PC-3 (cell line): ENCODE measurements around the gene CDC40. TPM values are rescaled to one million over a fixed set of nuclear protein-coding genes. Genes with fewer than 3 reads are reported as not detected.

Source experiments
- ATAC-seq: fragments of 200-7000 bp; cut with Tn5 transposase; 2 replicates; pipeline ENCODE4 v1.9.1; 2020; ENCODE audit warnings: mild to moderate bottlenecking, moderate library complexity
- BruUV-seq: library from RNA; stranded (reverse); fragments of 400-500 nt; replicated peaks from 2 replicates; lab custom pipeline; 2021; lab: Mats Ljungman, UMichigan
- CTCF ChIA-PET: fragments of 300-600 bp; sonication (Branson Sonifier 250); formaldehyde crosslinking; loops from one replicate; lab custom pipeline; 2022; ENCODE audit warnings: antibody characterized with exemption; lab: Charles Lee
- POLR2A ChIA-PET: fragments of 300-600 bp; sonication (Branson Sonifier 250); formaldehyde crosslinking; loops from one replicate; lab custom pipeline; 2022; ENCODE audit warnings: antibody characterized with exemption; ENCODE audit not compliant: unreplicated experiment; lab: Charles Lee
- DNase-seq: peaks from one replicate; pipeline ENCODE4 v3.0.0-alpha.2; 2015
- H2AFZ ChIP-seq: fragments of 300-600 bp; sonication (generic); 2 replicates; pipeline ENCODE4 v1.6.0; 2016; ENCODE audit warnings: antibody characterized with exemption, low read length
- H3F3A ChIP-seq: fragments of 300-600 bp; sonication (generic); one replicate; pipeline ENCODE4 v1.6.0; 2017; ENCODE audit warnings: antibody characterized with exemption, low read length, control low read depth, mild to moderate bottlenecking; ENCODE audit not compliant: unreplicated experiment
- H3K27ac ChIP-seq: fragments of 300-600 bp; sonication (generic); 2 replicates; pipeline ENCODE4 v1.5.1; 2016; ENCODE audit warnings: mild to moderate bottlenecking, low read length
- H3K27me3 ChIP-seq: fragments of 300-600 bp; sonication (generic); 2 replicates; pipeline ENCODE4 v1.6.1; 2016; ENCODE audit warnings: low read length, mixed read lengths
- H3K36me3 ChIP-seq: fragments of 300-600 bp; sonication (generic); 2 replicates; pipeline ENCODE4 v1.6.1; 2016; ENCODE audit warnings: low read depth, mixed run types, low read length, mixed read lengths
- H3K4me1 ChIP-seq: fragments of 300-600 bp; sonication (generic); 2 replicates; pipeline ENCODE4 v1.5.1; 2016; ENCODE audit warnings: low read length; ENCODE audit not compliant: insufficient read depth
- H3K4me2 ChIP-seq: fragments of 300-600 bp; sonication (generic); 2 replicates; pipeline ENCODE4 v1.6.0; 2016; ENCODE audit warnings: low read length
- H3K4me3 ChIP-seq: fragments of 300-600 bp; sonication (generic); 2 replicates; pipeline ENCODE4 v1.5.1; 2016; ENCODE audit warnings: mild to moderate bottlenecking, low read length, mixed read lengths
- H3K79me2 ChIP-seq: fragments of 300-600 bp; sonication (generic); 2 replicates; pipeline ENCODE4 v1.6.1; 2017; ENCODE audit warnings: low read length, mixed read lengths
- H3K9ac ChIP-seq: fragments of 300-600 bp; sonication (generic); 2 replicates; pipeline ENCODE4 v1.6.0; 2016; ENCODE audit warnings: mild to moderate bottlenecking, low read length
- H3K9me2 ChIP-seq: fragments of 300-600 bp; sonication (generic); replicated peaks from 2 replicates; pipeline ENCODE4 v1.6.1; 2016; ENCODE audit warnings: mixed run types, low read length, mixed read lengths
- H3K9me3 ChIP-seq: fragments of 300-600 bp; sonication (generic); 2 replicates; pipeline ENCODE4 v1.6.1; 2016; ENCODE audit warnings: low read length, mixed read lengths
- H4K20me1 ChIP-seq: fragments of 300-600 bp; sonication (generic); 2 replicates; pipeline ENCODE4 v1.6.1; 2016; ENCODE audit warnings: low read length, mixed read lengths
- EZH2 ChIP-seq: fragments of 300-600 bp; sonication (generic); IDR thresholded peaks from one replicate; pipeline ENCODE4 v1.6.1; 2017; ENCODE audit warnings: antibody characterized with exemption, mild to moderate bottlenecking, low read length; ENCODE audit not compliant: unreplicated experiment
- EZH2phosphoT487 ChIP-seq: fragments of 300-600 bp; sonication (generic); IDR thresholded peaks from 2 replicates; pipeline ENCODE4 v1.6.1; 2018; ENCODE audit warnings: mild to moderate bottlenecking, antibody characterized with exemption, low read length, borderline replicate concordance
- intact Hi-C: fragments of 100-400 bp; cut with micrococcal nuclease; formaldehyde crosslinking; loops from 2 replicates; pipeline ENCODE4 v1.9.0; 2023
- total RNA-seq: library from RNA; depleted of rRNA; stranded (reverse); fragments of >200 nt; gene quantifications from 2 replicates; pipeline ENCODE4 v1.2.3, GENCODE V29; 2014
- TF ChIP-seq, protein P1 (sequence below): fragments of 300-600 bp; sonication (generic); conservative IDR thresholded peaks from 2 replicates; pipeline ENCODE4 v1.5.1; 2017; ENCODE audit warnings: antibody characterized with exemption, low read depth, mild to moderate bottlenecking, low read length

CDC40 gene
- total RNA-seq, 1 experiment from 2014 or later = 8.9 TPM

DNA sequence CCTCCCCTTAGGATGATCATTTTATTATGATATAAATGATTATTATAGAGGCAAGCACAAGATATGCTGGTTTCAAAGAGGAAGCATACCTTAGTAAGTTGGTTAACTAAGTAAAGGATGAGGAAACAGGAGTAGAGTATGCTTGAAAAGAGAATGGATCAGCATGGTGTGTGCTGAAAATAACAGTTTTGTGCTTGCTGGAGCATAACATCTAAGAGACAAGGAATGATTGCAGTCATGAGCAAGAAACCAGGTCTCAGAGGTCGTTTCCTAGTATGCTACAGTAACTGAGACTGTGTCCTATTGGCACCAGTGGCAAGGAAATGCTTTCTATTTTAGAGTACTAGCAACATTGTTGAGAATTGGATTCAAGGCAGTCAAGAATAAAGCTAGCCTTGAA is 34.1 kb downstream of the CDC40 start:
- no peaks in the 10 kb centered on the region for H3K27me3 ChIP-seq
- no peaks in the 10 kb centered on the region for H4K20me1 ChIP-seq
- peaks cover 16% of the 10 kb centered on the region; the same call in 1 of the 2 replicates for H3K36me3 ChIP-seq
- no peaks in the 10 kb centered on the region for H3K4me1 ChIP-seq
- BruUV-seq = no TSS peak
- no peaks in the 10 kb centered on the region for H3K9me2 ChIP-seq
- ATAC-seq (no peak), DNase-seq (no peak)
- ChIA-PET POLR2A (no interaction called here), CTCF (no interaction called here)
- H3K4me3 ChIP-seq = no peak overlapping the region
- intact Hi-C loops = no loop called here
- H3F3A ChIP-seq = no peaks in the 10 kb centered on the region
- H2AFZ ChIP-seq = no peak overlapping the region
- TF ChIP-seq, protein P1, sequence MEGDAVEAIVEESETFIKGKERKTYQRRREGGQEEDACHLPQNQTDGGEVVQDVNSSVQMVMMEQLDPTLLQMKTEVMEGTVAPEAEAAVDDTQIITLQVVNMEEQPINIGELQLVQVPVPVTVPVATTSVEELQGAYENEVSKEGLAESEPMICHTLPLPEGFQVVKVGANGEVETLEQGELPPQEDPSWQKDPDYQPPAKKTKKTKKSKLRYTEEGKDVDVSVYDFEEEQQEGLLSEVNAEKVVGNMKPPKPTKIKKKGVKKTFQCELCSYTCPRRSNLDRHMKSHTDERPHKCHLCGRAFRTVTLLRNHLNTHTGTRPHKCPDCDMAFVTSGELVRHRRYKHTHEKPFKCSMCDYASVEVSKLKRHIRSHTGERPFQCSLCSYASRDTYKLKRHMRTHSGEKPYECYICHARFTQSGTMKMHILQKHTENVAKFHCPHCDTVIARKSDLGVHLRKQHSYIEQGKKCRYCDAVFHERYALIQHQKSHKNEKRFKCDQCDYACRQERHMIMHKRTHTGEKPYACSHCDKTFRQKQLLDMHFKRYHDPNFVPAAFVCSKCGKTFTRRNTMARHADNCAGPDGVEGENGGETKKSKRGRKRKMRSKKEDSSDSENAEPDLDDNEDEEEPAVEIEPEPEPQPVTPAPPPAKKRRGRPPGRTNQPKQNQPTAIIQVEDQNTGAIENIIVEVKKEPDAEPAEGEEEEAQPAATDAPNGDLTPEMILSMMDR = no peak
- TF ChIP-seq EZH2 = no peak
- no peak for TF ChIP-seq EZH2phosphoT487
- no peaks in the 10 kb centered on the region for H3K9me3 ChIP-seq
- no peak overlapping the region for H3K9ac ChIP-seq
- no peak overlapping the region for H3K27ac ChIP-seq
- no peak overlapping the region for H3K4me2 ChIP-seq
- no peaks in the 10 kb centered on the region for H3K79me2 ChIP-seq

DNA sequence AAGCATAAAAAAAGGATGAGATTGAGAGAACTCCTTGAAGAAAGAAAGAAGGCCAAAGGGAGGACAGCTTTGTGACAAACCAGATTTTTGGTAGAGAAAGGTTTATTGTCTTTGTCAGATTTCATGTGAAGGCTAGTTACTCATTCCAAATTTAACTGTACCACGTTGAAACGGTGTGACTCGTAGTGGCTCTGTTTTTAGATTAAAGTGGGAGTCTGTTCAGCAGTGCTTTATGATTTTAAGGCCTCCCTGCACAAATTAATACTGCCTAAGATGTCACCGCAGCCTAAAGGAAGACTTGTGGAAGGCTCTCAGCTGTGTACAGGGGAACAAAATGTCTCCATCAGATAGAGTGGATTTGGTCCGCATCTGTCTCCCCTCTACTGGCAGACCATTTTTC is 35.9 kb downstream of the CDC40 start:
- DNase-seq = no peak
- no peaks in the 10 kb centered on the region for H3K9me3 ChIP-seq
- H3K4me2 ChIP-seq = no peak overlapping the region
- H3F3A ChIP-seq = no peaks in the 10 kb centered on the region
- intact Hi-C loops = no loop called here
- CTCF ChIA-PET = no interaction called here
- no peaks in the 10 kb centered on the region for H3K79me2 ChIP-seq
- no peak for TF ChIP-seq EZH2phosphoT487
- no peaks in the 10 kb centered on the region for H3K27me3 ChIP-seq
- BruUV-seq = no TSS peak
- no peaks in the 10 kb centered on the region for H3K9me2 ChIP-seq
- H4K20me1 ChIP-seq = no peaks in the 10 kb centered on the region
- H3K36me3 ChIP-seq = peaks cover 18% of the 10 kb centered on the region; the same call in 1 of the 2 replicates
- H3K9ac ChIP-seq = no peak overlapping the region
- no peak for ATAC-seq
- POLR2A ChIA-PET = no interaction called here
- no peaks in the 10 kb centered on the region for H3K4me1 ChIP-seq
- no peak overlapping the region for H3K27ac ChIP-seq
- no peak overlapping the region for H2AFZ ChIP-seq
- H3K4me3 ChIP-seq = no peak overlapping the region

DNA sequence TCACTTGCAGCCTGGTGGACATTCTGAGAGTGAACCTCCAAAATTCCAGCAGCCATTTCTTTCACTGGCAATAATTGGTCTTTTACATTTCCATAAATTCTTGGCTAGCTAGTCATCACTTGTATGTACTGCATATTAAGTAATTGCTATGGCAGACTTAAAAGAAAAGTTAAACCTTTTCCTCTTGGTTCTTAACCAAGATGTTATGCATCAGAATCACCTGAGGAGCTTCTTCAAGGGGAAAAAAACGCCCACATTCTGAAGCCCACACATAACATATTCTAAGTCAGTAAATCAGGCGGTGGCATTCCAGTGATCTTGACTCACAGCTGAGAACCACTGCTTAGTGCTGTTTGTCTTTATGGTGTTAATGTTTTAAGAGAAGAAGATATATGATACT is 37.0 kb downstream of the CDC40 start:
- Histone ChIP-seq H3K79me2 (no peaks in the 10 kb centered on the region), H3K27ac (no peak overlapping the region), H2AFZ (no peak overlapping the region), H3K27me3 (no peaks in the 10 kb centered on the region), H3K4me3 (no peak overlapping the region), H3K4me1 (no peaks in the 10 kb centered on the region), H3K9me2 (no peaks in the 10 kb centered on the region), H3K36me3 (peaks cover 13% of the 10 kb centered on the region; the same call in 1 of the 2 replicates), H4K20me1 (no peaks in the 10 kb centered on the region), H3F3A (no peaks in the 10 kb centered on the region), H3K9me3 (no peaks in the 10 kb centered on the region), H3K4me2 (no peak overlapping the region), H3K9ac (no peak overlapping the region)
- ChIA-PET CTCF (no interaction called here), POLR2A (no interaction called here)
- TF ChIP-seq EZH2 (no peak), EZH2phosphoT487 (no peak)
- TF ChIP-seq, protein P1 = no peak
- ATAC-seq = no peak
- DNase-seq = no peak
- intact Hi-C loops = no loop called here
- BruUV-seq = no TSS peak
